ENCODE results near the gene CD2. TPM values are rescaled to one million over a fixed set of nuclear protein-coding genes. Genes with fewer than 3 reads are reported as not detected.

Gene CD2
- total RNA-seq, 4 donors from 2014 or later, result 5.0 to 8.7 (median 6.3) TPM; not detected in 1

- no peak for TF ChIP-seq POLR2A (IDR thresholded peaks at IDR 0.05)
- no peak for TF ChIP-seq EP300 (IDR thresholded peaks at IDR 0.05; ENCODE audit: low read depth)
- TF ChIP-seq POLR2AphosphoS5 (IDR thresholded peaks at IDR 0.05), result no peak
- TF ChIP-seq CTCF (IDR thresholded peaks at IDR 0.05), result no peak
- peaks cover 0 to 5% (median 0%) of the 10 kb centered on the region in 4 donors for H3K4me1 ChIP-seq
- H3K27ac ChIP-seq, result no peak overlapping the region
- H3K27me3 ChIP-seq, result no peaks in the 10 kb centered on the region
- DNase-seq, result no peak
- no peaks in the 10 kb centered on the region for H3K36me3 ChIP-seq
- H3K4me3 ChIP-seq, result no peak overlapping the region
- in situ Hi-C loops (cut with MboI; ENCODE audit: low pct_ligation_motif_present in 1 of 4, low pct_unique_long_range_greater_than_20kb in 1 of 4, low sequenced_read_pairs in 3 of 4) (no loop called here), intact Hi-C loops (cut with DNase I; ENCODE audit: low total_unique reads) (no loop called here)
- H3K9me3 ChIP-seq, result no peaks in the 10 kb centered on the region
- 96 to 100% methylated on average over 1 to 4 of the region's 4 CpGs for WGBS, 2 donors (ENCODE audit: low coverage in 1 of 2)
Observed at GRCh38 chr1:116721451-116722007, 32.7 kb upstream of the CD2 start.

- 50 to 62% methylated on average over 2 to 4 of the region's 4 CpGs for WGBS, 2 donors (ENCODE audit: low coverage in 1 of 2)
- intact Hi-C loops (cut with DNase I; ENCODE audit: low total_unique reads), result no loop called here
Observed at GRCh38 chr1:116722016-116722838, 32.0 kb upstream of the CD2 start.

GRCh38 chr1:116724765-116725375 is 29.4 kb upstream of the CD2 start:
- 37 to 41% methylated on average over 7 of the region's 7 CpGs for WGBS, 2 donors (ENCODE audit: low coverage in 1 of 2)
- no peak for TF ChIP-seq POLR2AphosphoS5 (IDR thresholded peaks at IDR 0.05)
- peak; percentile 64 to 74 (median 70) for TF ChIP-seq CTCF (IDR thresholded peaks at IDR 0.05)
- intact Hi-C loops (cut with DNase I; ENCODE audit: low total_unique reads), result no loop called here

More at GRCh38 chr1:116722016-116722838, 32.0 kb upstream of the CD2 start:
- Histone ChIP-seq H3K9me3 (no peaks in the 10 kb centered on the region), H3K36me3 (no peaks in the 10 kb centered on the region), H3K27ac (no peak overlapping the region), H3K27me3 (no peaks in the 10 kb centered on the region), H3K4me1 (peaks cover 0 to 5% (median 0%) of the 10 kb centered on the region in 4 donors), H3K4me3 (no peak overlapping the region)
- in situ Hi-C loops (cut with MboI; ENCODE audit: low pct_ligation_motif_present in 1 of 4, low pct_unique_long_range_greater_than_20kb in 1 of 4, low sequenced_read_pairs in 3 of 4), result no loop called here
- no peak for TF ChIP-seq POLR2A (IDR thresholded peaks at IDR 0.05)
- TF ChIP-seq EP300 (IDR thresholded peaks at IDR 0.05; ENCODE audit: low read depth), result no peak
- no peak for TF ChIP-seq CTCF (IDR thresholded peaks at IDR 0.05)
- TF ChIP-seq POLR2AphosphoS5 (IDR thresholded peaks at IDR 0.05), result no peak
- DNase-seq, result peak; percentile 27

GRCh38 chr1:116725798-116726197 is 28.4 kb upstream of the CD2 start:
- H3K9me3 ChIP-seq, result no peaks in the 10 kb centered on the region
- intact Hi-C loops (cut with DNase I; ENCODE audit: low total_unique reads), result no loop called here
- no peak overlapping the region for H3K27ac ChIP-seq
- no peak for DNase-seq
- TF ChIP-seq POLR2AphosphoS5 (IDR thresholded peaks at IDR 0.05) (no peak), CTCF (IDR thresholded peaks at IDR 0.05) (no peak), POLR2A (IDR thresholded peaks at IDR 0.05) (no peak), EP300 (IDR thresholded peaks at IDR 0.05; ENCODE audit: low read depth) (no peak)
- in situ Hi-C loops (cut with MboI; ENCODE audit: low pct_ligation_motif_present in 1 of 4, low pct_unique_long_range_greater_than_20kb in 1 of 4, low sequenced_read_pairs in 3 of 4), result no loop called here
- no peaks in the 10 kb centered on the region for H3K36me3 ChIP-seq
- H3K27me3 ChIP-seq, result no peaks in the 10 kb centered on the region
- WGBS, 2 donors (ENCODE audit: low coverage in 1 of 2), result 85% methylated on average over 3 of the region's 3 CpGs; no CpG with 5 or more reads in 1 of the 2 donors
- H3K4me3 ChIP-seq, result no peak overlapping the region
- peaks cover 0 to 5% (median 0%) of the 10 kb centered on the region in 4 donors for H3K4me1 ChIP-seq

More at GRCh38 chr1:116724765-116725375, 29.4 kb upstream of the CD2 start:
- H3K27ac ChIP-seq, result no peak overlapping the region
- no peaks in the 10 kb centered on the region for H3K9me3 ChIP-seq
- peak; percentile 75 for DNase-seq
- no peaks in the 10 kb centered on the region for H3K36me3 ChIP-seq
- peaks cover 0 to 5% (median 0%) of the 10 kb centered on the region in 4 donors for H3K4me1 ChIP-seq
- no peak overlapping the region for H3K4me3 ChIP-seq
- in situ Hi-C loops (cut with MboI; ENCODE audit: low pct_ligation_motif_present in 1 of 4, low pct_unique_long_range_greater_than_20kb in 1 of 4, low sequenced_read_pairs in 3 of 4), result no loop called here
- H3K27me3 ChIP-seq, result no peaks in the 10 kb centered on the region

Data from transverse colon (tissue), 4 donors.